ENCODE measurements around the gene PI4K2B. TPM values are rescaled to one million over a fixed set of nuclear protein-coding genes. Genes with fewer than 3 reads are reported as not detected.

PI4K2B gene
- total and polyA plus RNA-seq, 2 of the 13 experiments (the other 11 are each of a cell fraction or from before 2014, with no cell fraction given) = 6.9 to 25.8 TPM

- TF ChIP-seq, protein P1, sequence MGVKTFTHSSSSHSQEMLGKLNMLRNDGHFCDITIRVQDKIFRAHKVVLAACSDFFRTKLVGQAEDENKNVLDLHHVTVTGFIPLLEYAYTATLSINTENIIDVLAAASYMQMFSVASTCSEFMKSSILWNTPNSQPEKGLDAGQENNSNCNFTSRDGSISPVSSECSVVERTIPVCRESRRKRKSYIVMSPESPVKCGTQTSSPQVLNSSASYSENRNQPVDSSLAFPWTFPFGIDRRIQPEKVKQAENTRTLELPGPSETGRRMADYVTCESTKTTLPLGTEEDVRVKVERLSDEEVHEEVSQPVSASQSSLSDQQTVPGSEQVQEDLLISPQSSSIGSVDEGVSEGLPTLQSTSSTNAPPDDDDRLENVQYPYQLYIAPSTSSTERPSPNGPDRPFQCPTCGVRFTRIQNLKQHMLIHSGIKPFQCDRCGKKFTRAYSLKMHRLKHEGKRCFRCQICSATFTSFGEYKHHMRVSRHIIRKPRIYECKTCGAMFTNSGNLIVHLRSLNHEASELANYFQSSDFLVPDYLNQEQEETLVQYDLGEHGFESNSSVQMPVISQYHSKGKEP (CRISPR knock-in tag; IDR thresholded peaks at IDR 0.05) = peak; percentile 72; the same call in 1 of the 2 replicates
- peak; percentile 89 for TF ChIP-seq NFATC3 (CRISPR knock-in tag; IDR thresholded peaks at IDR 0.05)
- peak; percentile 70 for TF ChIP-seq DRAP1 (CRISPR knock-in tag; IDR thresholded peaks at IDR 0.05)
- TF ChIP-seq TAF15 (IDR thresholded peaks at IDR 0.05; ENCODE audit: low read depth, low read length, poor library complexity, severe bottlenecking) = no peak
- TF ChIP-seq NAIF1 (CRISPR knock-in tag; IDR thresholded peaks at IDR 0.05; ENCODE audit: borderline replicate concordance) = peak; percentile 82; the same call in 1 of the 2 replicates
- peak; percentile 76; the same call in 1 of the 2 replicates for TF ChIP-seq ZNF878 (CRISPR knock-in tag; IDR thresholded peaks at IDR 0.05)
- TF ChIP-seq TBL1XR1 (IDR thresholded peaks at IDR 0.05; ENCODE audit: borderline replicate concordance, low read length, partially characterized antibody) = peak; percentile 89
- no peak for TF ChIP-seq MLLT10 (CRISPR knock-in tag; IDR thresholded peaks at IDR 0.05)
- TF ChIP-seq TAF1 (CRISPR knock-in tag; IDR thresholded peaks at IDR 0.05) = peak; percentile 93
- TF ChIP-seq DBP (CRISPR knock-in tag; IDR thresholded peaks at IDR 0.05; ENCODE audit: not compliant biosample characterization) = peak; percentile 36
- TF ChIP-seq ZKSCAN1 (IDR thresholded peaks at IDR 0.05; ENCODE audit: low read length) = no peak; the same call in 1 of the 2 replicates
- no peak for TF ChIP-seq ZNF30 (CRISPR knock-in tag; IDR thresholded peaks at IDR 0.05)
- TF ChIP-seq RNF219 (CRISPR knock-in tag; IDR thresholded peaks at IDR 0.05) = 0 out of 2 replicates have a peak, but pooled peaks have one; percentile 89
- TF ChIP-seq, protein P2, sequence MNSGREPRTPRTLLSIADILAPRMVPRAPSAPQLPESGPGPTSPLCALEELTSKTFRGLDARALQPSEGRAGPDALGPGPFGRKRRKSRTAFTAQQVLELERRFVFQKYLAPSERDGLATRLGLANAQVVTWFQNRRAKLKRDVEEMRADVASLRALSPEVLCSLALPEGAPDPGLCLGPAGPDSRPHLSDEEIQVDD (CRISPR knock-in tag; IDR thresholded peaks at IDR 0.05; ENCODE audit: borderline replicate concordance) = no peak
- TF ChIP-seq CENPBD1 (CRISPR knock-in tag; IDR thresholded peaks at IDR 0.05; ENCODE audit: borderline replicate concordance, low read depth) = no peak
- peak; percentile 40 for TF ChIP-seq SKI (IDR thresholded peaks at IDR 0.05; ENCODE audit: partially characterized antibody)
- no peak for TF ChIP-seq SMARCE1 (IDR thresholded peaks at IDR 0.05; ENCODE audit: borderline replicate concordance)
- peak; percentile 97 for TF ChIP-seq KMT2A (CRISPR knock-in tag; IDR thresholded peaks at IDR 0.05)
- no peak for TF ChIP-seq ZSCAN20 (CRISPR knock-in tag; IDR thresholded peaks at IDR 0.05; ENCODE audit: borderline replicate concordance)
- peak; percentile 75; the same call in 1 of the 2 replicates for TF ChIP-seq ZNF335 (CRISPR knock-in tag; IDR thresholded peaks at IDR 0.05)
Measured at GRCh38 chr4:25312496-25313200, 78.8 kb downstream of the PI4K2B start, which contains the start of gene ZCCHC4 (continued).

Data from HepG2 (cell line).